Measurements from ENCODE around the gene CHN1.

CHN1 gene

GRCh38 chr2:174764280-174765255 lies 240.6 kb downstream of the CHN1 start, which contains the start of gene CHRNA1:
TSS of gene CHRNA1 (minus strand) at chr2:174764472. CDS start at chr2:174764394, 78 bp downstream.
- DNase-seq (ENCODE audit: low spot score), result peak; percentile 44

GRCh38 chr2:174763780-174764179 lies 241.4 kb downstream of the CHN1 start:
- DNase-seq (ENCODE audit: low spot score), result no peak

- no peak for DNase-seq (ENCODE audit: low spot score)
These were observed 242.7 kb downstream of the CHN1 start for GRCh38 chr2:174762464-174762863.

- DNase-seq (ENCODE audit: low spot score), result no peak
These were observed 243.3 kb downstream of the CHN1 start for GRCh38 chr2:174761837-174762236.

- DNase-seq (ENCODE audit: low spot score), result no peak
These were observed 244.2 kb downstream of the CHN1 start for GRCh38 chr2:174760845-174761473.

- no peak for DNase-seq (ENCODE audit: low spot score)
These were observed 245.7 kb downstream of the CHN1 start for GRCh38 chr2:174759381-174760065.

- no peak for DNase-seq (ENCODE audit: low spot score)
These were observed 248.4 kb downstream of the CHN1 start for GRCh38 chr2:174756743-174757142.

GRCh38 chr2:174753038-174753633 lies 252.0 kb downstream of the CHN1 start:
- no peak for DNase-seq (ENCODE audit: low spot score)

GRCh38 chr2:174752403-174753037 lies 252.7 kb downstream of the CHN1 start:
- DNase-seq (ENCODE audit: low spot score), result no peak

GRCh38 chr2:174750923-174751441 lies 254.2 kb downstream of the CHN1 start:
- DNase-seq (ENCODE audit: low spot score), result no peak

GRCh38 chr2:174749793-174750192 lies 255.4 kb downstream of the CHN1 start:
- DNase-seq (ENCODE audit: low spot score), result no peak

- DNase-seq (ENCODE audit: low spot score), result peak; percentile 69
These were observed 256.2 kb downstream of the CHN1 start for GRCh38 chr2:174748948-174749347.
